Measurements from ENCODE around the gene RP9.

DNA sequence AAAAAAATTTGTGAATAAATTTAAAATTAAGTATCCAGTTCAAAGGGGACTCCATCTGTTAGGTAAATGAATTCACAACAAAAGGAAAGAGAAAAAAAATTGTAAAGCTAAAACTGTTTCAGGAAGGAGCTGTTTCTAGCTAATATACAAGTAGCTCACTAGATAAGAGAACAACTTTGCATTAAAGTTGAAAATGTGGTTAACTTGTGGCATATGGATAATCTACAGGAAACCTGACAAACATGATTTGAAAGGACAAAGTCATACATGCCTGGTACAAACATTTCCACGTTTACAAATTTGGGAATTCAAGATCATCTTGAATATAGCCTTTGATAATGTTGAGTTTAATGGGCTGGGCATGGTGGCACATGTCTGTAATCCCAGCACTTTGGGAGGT is 55.5 kb downstream of the RP9 start:
- no peak for TF ChIP-seq EZH2 (IDR thresholded peaks at IDR 0.05; ENCODE audit: insufficient read depth, low read length)
- TF ChIP-seq, protein P1, sequence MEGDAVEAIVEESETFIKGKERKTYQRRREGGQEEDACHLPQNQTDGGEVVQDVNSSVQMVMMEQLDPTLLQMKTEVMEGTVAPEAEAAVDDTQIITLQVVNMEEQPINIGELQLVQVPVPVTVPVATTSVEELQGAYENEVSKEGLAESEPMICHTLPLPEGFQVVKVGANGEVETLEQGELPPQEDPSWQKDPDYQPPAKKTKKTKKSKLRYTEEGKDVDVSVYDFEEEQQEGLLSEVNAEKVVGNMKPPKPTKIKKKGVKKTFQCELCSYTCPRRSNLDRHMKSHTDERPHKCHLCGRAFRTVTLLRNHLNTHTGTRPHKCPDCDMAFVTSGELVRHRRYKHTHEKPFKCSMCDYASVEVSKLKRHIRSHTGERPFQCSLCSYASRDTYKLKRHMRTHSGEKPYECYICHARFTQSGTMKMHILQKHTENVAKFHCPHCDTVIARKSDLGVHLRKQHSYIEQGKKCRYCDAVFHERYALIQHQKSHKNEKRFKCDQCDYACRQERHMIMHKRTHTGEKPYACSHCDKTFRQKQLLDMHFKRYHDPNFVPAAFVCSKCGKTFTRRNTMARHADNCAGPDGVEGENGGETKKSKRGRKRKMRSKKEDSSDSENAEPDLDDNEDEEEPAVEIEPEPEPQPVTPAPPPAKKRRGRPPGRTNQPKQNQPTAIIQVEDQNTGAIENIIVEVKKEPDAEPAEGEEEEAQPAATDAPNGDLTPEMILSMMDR (IDR thresholded peaks at IDR 0.05; ENCODE audit: insufficient read depth, low read depth, low read length), result no peak
